Left renal cortex interstitium (tissue), 4 donors: Measurements from ENCODE around the gene EFHD1. TPM values are rescaled to one million over a fixed set of nuclear protein-coding genes. Genes with fewer than 3 reads are reported as not detected.
"Not testable (repeated sequence)": the region's sequence is repeated elsewhere in the genome, so short reads cannot be mapped to it uniquely, and the experiment has no call there.

Experiments used
- DNase-seq, 4 donors: peaks; one replicate each; pipeline ENCODE4 v3.0.0-alpha.2; 2013; ENCODE audit warnings: low read depth in 4 of 4, low spot score in 2 of 4, missing footprints in 1 of 4
- polyA plus RNA-seq, 4 donors: library from polyadenylated mRNA; unstranded; fragments of 120-200 nt; gene quantifications; one replicate each; pipeline ENCODE4 v1.2.1, GENCODE V29; 2013; ENCODE audit not compliant: insufficient read length in 4 of 4

The EFHD1 gene
- polyA plus RNA-seq, 4 donors = 53.7 to 90.4 (median 71.9) TPM

DNA sequence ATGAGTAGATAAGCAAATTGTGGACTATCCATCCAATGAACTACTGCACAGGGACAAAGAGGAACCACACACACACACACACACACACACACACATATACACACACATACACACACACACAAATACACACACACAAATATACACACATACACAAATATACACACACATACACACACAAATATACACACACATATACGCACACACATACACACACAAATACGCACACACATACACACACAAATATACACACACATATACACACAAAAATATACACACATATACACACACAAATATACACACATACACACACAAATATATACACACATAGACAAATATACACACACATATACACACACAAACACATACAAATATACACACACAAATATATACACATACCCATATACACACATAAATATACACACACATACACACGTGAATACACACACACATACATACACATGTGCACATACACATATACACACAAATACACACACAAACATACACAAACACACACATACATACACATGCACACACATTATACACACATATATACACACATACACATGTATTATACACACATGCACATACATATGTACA is 19.8 kb upstream of the EFHD1 start:
- DNase-seq = no peak

DNA sequence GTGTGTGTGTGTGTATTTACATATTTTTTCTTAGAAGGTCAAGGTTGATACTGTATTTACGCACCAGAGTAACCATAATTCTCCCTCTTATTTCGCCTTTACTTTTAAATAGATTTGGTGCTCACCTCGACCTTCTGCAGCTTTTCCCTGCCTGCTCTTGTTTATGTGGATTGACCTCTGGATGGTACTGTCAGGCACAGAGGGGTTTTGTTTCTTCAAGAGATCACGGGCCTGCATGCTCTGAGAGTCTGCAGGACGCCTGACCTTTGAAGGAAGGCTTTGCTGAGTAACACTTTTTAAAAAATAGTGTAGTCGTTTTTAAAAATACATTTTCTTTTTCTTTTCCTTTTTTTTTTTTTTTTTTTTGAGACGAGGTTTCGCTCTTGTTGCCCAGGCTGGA is 18.1 kb upstream of the EFHD1 start:
- DNase-seq = no peak

DNA sequence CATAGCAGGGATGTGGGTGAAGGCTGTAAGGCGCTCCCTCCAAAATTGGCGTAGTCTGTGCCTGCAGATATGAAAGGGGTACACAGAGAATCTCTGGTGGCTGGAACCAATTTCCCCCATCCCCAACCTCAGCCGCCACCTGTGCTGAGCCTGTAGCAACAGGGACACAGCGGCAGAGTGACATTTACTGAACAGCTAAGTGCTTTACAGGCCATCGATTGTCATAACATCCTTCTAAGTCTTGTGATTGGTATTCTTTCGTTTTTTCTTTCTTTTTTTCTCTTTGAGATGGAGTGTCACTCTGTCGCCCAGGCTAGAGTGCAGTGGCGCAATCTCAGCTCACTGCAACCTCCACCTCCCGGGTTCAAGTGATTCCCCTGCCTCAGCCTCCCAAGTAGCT is 12.2 kb upstream of the EFHD1 start:
- no peak for DNase-seq

DNA sequence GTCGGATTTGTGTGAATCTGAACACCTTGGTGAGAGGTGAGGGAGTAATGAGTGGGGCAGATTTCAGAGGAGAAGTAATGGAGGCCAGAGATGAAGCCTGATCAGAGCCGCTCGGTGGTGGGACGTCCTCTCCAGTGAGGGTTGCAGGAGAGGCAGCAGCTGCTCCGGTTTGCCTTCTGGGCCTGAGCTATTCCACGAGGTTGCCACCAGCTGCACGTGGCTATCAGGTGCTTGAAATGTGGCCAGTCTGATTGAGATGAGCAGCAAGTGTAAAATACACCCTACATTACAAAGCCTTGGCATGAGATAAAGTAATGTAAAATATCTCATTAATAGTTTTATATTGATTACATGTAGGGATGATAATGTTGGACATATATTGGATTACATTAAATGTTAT is 10.8 kb upstream of the EFHD1 start:
- DNase-seq = no peak

DNA sequence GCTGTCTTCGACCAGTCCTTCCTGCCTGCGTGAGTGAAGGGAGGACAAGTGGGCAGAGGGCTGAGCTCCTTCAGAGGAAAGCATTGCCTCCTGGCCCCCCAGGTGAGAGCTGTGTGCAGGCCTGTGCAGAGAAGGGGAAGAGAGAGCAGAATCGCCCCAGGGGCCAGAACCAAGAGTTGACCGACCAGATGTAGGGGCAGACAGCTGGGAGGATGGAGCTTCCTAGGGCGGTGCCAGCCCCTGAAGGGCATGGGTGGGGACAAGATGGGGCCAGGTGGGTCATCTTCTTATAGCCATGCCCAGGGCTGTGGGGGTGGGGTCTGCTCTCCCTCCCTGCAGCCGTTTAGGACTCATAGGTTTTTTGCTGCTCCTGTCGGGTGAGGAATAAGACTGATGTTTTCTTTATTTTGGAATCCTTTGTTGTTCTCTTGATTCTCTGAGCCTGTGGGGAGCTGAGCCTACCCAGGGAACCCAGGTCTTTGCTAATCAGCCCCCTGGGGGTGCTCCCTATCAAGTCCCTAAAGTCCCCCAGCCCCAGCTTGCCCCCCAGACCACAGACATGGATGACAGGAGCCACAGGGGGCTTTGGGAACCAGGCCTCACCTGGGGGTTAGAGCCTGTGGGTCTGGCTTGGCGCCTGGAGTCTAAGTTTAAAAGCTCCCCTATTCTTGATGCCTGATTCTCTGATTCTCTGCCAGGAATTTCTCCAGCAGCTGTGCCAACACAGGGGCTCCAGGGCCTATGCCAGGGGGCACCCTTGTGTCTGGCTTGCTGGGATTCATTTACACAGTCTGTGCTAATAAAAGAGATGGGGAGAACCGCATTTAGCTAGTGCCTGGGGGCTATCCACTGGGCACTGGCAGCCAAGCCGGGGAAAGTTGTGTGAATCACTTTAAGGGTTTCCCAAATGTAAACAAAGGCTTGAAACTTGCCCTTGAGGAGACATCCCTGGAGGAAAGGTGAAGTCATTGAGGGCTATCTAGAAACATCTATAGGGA is 9.3 kb upstream of the EFHD1 start:
- no peak for DNase-seq

DNA sequence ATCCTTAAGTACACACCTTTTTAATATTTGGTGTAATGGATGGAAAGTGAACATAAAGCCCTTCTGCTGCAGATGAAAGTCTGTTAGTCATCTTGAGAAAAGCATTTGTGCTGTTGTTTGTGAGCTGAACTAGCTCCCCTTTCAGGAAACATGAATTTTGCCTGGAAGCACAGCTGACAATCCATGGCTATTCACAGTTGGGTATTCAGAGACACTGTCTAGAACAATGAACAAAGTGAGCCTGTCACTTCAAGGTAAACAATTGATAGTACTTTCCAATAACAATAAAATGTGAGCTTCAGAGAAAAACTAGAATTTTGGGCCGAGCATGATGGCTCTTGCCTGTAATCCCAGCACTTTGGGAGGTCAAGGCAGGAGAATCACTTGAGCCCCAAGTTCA is 6.8 kb upstream of the EFHD1 start:
- no peak for DNase-seq

DNA sequence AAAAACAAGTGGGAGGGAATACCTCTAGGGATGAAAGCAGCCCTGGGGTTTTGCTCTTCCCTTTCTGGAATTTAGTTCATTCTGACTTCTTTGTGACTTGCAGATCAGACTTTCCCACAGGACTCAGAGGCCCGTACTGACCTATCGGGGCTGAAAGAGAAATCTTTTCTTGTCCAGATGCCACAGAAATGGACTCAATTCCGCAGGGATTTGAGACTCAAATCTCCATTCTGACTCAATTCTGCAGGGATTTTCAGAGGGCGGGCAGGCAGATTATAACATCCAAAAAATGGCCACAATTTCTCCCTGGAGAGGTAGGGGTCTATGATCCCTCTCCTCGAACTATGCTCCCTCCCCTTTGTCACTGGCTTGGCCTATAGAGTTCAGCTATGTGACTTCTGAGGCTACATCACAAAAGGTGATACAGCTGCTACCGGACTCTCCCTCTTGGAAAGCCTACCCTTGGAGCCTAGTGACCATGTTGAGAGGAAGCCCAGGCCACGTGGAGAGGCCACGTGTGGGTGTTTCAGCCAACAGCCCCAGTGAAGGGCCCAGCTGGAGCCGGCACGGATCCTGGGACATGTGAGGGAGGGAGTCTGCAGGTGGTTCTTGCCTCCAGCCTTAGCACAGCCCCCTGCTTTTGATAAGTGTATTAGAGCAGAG is 4.8 kb upstream of the EFHD1 start:
- DNase-seq = no peak

DNA sequence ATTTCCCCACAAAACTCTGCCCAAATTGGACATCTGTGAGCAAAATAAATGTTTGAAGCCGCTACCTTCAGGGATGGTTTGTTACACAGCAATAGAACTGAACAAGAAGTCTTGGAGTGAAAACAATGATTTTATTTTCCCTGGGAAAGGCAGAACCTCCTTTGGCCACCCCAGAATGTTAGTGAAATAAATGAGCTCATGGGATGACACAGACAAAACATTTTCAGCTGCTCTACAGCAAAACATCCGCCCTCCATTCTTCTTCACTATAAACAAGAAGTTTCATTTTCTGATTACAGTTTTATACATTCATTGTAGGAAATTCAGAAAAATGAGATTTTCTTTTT is 4.3 kb upstream of the EFHD1 start:
- no peak for DNase-seq

DNA sequence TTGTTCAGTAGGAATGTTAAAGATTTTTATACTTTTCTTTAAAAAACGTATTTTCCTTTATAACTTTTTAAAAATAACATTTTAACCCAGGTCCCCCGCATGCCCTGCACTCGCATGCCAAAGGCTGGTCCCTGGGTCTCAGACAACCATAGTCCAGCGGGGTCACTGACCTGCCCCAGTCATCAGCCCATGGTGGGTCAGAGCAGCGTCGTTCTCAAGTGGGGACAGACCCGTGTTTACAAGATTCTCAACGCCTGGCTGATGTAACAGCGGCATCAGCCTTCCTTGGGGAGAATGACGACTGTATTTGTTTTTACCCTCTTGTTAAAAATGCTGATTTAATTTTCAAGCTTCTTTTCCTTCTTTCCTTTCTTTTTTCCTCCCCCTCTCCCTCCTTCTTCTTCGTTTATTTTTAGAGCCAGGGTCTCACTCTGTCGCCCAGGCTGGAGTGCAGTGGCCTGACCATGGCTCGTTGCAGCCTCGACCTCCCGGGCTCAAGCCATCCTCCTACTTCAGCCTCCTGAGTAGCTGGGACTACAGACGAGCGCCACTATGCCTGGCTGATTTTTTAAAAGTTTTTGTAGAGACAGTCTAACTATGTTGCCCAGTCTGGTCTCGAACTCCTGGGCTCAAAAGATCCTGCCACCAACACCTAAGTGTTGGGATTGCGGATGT is 1.0 kb upstream of the EFHD1 start:
- no peak for DNase-seq

DNA sequence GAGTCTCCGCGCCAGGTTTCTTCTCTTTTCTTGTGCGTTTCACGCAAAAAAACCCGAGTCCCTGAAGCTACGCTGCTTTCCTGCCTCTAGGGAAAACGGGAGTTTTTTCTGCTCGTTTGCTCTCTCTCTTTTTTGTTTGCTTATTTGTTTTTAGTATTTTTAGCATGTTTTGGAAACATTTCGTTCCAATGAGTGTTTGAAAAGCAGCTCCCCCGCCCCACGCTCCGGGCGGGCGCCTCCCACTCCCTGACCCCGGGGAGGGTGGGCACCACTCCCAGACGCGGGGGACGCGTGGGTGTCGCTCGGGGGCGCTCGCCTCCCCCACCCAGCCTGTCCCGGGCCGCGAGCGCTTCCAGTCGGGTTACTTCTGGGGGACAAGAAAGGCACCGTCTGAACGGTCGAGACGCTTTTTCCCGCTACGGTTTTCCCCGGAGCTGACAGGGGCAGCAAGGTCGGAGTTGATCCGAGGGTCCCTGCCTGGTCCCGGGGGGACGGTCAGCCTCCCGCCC is 446 bp upstream of the EFHD1 start:
- DNase-seq = peak in 2 of 4 donors; percentile 11 to 46

DNA sequence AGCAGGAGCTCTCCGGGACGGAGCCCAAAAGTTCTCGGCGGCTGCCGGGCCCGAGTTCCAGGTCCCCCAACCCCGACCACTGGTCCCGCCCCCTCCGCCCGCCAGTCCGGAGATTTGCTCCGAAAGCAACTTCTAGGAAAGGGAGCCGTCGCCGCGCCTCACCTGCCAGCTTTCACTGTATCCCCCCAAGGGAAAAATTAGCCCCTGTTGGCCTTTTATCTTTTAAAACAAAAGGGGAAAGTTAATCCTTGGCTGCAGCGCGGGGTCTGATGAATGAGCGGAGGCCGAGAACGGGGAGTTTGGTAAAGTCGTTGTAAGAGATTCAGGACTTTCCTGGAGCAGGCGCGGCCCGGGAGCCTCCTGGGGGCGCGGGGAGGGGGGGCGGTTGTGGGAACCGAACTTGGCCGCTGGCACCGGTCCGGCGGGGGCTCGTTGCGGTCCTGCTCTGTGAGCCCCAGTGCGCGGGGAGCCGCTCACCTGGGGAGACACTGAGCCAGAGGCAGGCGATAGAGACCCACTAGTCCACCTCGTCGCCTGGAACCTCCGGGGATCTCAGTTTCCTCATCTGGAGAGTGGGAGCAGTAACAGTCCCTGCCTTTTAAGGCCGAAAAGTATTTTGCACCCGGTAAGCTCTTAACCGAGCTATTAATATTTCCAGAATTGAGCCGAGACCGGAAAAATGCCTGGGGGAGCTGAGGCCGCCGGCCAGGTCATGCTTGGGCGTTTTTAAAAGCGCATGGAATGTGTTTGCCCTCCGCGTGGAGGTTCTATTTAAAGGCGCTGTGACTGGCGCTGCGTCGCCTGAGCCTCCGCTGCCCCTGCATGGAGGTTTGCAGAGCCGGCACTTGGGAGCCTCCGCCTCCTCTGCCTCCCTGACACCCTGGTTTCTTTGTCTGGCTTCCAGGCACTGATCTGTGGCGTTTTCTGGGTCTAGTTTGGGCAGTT is 1.1 kb downstream of the EFHD1 start:
- DNase-seq = no peak

DNA sequence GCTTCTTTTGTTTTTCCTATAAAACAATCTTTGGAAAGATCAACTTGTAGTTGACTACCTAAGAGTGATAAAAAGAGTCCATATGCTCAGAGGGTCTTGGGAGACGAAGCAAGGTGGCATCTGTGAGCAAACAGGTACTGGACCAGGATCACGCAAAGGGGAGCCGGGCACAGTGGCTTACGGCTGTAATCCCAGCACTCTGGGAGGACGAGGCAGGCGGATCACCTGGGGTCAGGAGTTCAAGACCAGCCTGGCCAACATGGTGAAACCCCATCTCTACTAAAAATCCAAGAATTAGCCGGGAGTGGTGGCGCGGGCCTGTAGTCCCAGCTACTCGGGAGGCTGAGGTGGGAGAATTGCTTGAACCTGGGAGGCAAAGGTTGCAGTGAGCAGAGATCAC is 2.0 kb downstream of the EFHD1 start:
- not testable (repeated sequence) for DNase-seq

DNA sequence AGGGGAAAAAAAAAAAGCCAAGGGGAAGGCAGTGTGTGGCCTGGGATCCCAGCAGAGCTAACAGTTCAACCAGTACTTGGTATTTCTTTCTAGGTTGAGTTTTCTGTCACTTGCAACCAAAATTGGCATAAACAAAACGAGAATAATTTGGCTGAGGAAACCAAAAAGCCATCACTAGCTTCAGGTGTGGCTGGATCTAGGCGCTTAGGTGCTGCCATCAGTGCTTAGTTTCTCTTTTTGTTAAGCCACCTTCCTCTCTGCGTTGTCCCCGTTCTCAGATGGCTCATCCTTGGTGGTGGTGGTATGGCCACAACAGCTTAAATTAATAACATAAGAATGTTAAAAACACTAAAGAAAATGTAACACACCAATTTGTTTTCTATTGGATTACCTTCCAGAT is 2.4 kb downstream of the EFHD1 start:
- DNase-seq = no peak

DNA sequence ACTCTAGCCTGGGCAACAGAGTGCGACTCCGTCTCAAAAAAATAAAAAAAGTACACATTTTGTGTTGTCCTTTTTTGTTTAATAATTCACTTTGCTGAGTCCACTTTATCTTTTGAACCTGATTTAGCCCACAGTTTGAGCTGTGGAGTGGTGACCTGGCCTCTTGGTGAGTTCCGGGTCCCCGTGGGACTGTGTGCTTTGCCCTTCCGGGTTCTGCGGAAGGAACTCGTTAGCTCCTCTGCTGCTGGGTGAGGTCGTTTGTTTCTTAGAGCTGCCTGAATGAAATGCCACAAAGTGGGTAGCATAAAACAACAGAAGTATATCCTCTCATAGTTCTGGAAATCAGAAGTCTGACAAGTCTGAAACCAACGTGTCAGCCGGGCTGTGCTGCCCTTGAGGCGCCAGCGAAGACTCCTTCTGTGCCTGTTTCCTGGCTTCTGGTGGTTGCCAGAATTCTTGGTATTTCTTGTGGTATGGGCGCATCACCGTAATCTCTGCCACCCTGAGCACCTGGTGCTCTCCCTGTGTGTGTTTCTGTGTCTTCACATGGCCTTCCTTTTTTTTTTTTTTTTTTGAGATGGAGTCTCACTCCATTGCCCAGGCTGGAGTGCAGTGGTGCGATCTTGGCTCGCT is 3.5 kb downstream of the EFHD1 start:
- no peak for DNase-seq

DNA sequence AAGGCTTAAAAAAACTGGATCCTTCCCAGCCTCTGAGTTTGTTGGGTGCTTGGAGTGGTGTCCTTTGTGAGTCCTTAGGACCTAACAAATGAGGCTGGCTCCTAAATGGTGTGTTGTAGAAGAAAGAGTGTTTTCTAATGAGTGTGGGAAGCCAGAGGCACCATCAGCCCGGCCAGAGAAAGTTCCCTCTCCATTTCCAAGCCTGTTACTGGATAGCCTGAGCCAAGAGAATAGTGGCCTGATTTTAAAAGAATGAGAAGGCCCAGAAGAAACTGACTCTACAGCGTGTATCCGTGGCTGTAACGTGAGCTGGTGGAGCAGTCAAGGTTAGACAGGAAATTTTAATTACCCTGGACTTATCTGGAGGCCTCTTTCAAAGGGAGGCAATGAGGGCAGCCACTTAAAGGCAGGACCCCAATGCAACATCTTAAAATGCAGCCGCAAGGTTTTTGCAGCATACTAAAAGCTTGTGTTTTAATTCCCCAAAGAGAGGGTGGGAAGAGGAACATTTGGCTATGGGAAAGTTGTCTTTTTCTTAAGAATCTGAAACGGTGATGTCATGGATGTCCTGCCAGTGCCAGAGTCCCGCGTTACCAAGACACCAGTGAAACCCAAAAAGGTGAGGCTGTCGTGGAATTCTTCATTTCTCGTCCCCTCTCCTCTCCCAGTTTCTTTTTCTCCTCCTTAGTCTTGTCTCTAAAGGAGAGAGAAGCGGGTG is 4.6 kb downstream of the EFHD1 start:
- no peak for DNase-seq

DNA sequence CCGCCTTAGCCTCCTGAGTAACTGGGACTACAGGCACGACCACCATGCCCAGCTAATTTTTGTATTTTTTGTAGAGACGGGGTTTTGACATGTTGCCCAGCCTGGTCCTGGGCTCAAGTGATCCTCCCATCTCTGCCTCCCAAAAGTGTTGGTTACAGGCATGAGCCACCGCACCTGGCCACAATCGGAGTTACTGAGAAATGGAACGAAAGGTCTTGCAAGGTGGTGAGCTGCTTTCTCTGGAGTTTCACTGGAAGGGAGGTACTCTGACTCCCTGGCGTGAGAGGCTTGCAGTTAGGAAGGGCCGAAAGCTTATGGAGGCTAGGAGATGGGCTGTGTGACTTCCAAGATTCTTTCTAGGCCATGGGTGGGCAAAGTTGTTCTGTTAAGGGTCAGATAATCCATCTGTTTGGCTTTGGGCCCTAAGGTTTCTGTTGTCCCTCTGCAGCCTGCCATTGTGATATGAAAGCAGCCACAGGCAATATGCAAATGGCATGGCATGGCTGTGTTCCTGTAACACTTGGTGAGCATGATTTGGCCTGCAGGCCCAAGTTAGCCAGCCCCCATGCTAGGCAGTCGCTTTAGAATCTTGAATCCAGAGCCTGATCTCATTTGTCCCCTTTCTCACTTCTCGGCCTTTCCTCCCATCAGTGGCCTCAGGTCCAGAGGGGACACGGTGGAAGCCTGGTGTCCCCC is 7.9 kb downstream of the EFHD1 start:
- no peak for DNase-seq

DNA sequence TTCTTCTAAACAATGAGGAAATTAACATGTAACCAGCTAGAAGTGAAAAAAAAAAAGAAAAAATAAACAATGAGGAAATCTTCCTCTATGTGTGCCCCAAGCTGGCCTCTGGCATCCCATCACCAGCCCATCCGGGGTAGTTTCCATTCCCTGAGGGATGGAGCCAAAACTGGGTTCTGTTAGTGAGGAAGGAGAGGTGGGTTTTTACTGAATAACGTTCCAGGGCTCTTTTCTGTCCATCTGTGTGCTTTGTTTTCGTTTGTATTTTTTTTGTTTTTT is 9.7 kb downstream of the EFHD1 start:
- no peak for DNase-seq

DNA sequence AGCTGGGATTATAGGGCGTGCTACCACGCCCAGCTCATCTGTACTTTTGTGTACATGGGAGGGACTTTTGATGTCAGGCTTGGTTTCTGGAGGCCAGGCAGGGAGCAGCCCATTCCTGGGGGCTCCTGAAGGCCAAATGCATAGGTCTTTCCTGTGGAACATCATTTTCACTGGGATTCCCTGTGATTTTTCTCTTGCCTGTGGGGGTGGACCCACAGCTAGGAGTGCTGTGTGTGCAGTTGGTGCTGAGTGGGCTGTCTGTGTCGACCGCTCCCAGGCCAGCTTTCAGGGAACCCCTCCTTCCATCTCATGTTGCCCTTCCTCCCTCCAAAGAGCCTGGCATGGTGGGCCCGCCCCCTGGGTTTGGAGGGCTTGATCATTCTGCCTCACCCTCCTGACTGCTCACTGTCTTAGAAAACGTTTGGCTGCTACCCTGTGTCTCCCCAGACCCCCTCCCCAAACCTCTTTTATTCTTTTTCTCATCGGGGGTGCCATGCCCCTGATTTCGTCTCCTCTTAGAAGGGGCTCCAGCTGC is 10.5 kb downstream of the EFHD1 start:
- no peak for DNase-seq
